Measurements from ENCODE around the gene ADRA2A.

ADRA2A gene

GRCh38 chr10:111076682-111077478 is at the start of gene ADRA2A:
ADRA2A (plus strand) TSS chr10:111077029; CDS start chr10:111077997, 968 bp downstream.
- TF ChIP-seq GATA2 (IDR thresholded peaks at IDR 0.05; ENCODE audit: low read depth, low read length), result no peak
- no peak for TF ChIP-seq GATA3 (IDR thresholded peaks at IDR 0.05; ENCODE audit: low read depth, low read length)

DNA sequence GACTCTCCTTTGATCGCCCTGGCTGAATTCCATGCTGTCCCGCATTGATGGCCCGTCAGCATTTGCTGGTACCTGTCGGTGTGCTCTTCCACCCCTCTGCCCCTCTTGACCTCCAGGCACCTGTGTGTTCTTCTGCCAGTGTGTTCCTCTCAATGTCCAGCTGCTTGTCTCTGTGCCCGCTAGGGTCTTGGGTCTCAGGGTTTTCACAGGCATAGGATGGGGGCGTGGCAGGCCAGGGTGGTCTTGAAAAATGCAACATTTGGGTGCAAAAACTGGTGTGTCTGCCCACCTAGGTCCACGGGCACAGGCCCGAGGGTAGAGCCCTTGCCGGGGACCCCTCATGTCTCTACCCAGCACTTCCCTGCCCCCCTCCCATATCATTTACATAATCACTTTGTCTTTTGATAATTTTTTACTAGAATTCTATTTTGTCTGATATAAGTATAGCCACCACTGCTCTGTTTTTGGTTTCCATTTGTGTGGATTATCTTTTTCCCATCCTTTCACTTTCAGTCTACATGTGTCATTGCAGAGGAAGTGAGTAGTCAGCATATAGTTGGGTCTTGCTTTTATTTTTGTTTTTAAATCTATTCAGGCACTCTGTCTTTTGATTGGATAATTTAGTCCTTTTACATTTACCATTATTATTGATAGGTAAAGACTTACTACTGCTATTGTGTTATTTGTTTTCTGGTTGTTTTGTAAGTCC is 46.6 kb upstream of the ADRA2A start:
- no peak for TF ChIP-seq GATA3 (IDR thresholded peaks at IDR 0.05; ENCODE audit: low read depth, low read length)
- TF ChIP-seq GATA2 (IDR thresholded peaks at IDR 0.05; ENCODE audit: low read depth, low read length), result no peak

DNA sequence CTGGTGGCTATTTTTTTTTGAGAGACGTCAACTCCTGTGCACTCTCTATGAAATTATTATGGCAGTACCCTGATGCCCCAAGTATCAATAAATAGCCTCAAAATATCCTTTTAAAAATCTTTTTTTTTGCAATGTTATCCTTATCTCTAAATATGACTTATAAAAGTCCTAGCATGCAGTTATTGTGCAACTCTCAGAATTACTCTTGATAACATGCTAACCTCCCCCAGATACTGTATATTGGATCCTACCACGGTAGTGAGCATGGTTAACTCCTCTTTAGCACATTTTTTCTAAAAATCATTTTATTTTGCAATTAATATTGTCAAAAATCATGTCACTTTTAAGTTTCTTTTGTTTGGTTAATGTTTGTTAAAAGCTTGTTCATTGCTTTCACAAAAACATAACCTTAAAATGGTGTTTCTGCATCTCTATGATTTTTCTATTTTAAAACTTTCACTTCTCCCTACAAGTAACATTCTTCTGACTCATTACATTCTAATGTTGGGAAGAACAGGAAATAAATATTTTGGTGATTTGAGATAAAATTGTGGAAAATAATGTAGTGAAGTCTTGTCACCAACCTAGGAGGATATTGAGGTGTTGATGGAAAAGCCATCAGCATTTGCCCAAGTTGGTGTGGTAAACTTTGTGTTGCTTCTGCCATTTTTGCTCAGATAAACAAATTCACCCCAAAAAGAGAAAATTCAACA is 42.1 kb upstream of the ADRA2A start:
- no peak for TF ChIP-seq GATA3 (IDR thresholded peaks at IDR 0.05; ENCODE audit: low read depth, low read length)
- TF ChIP-seq GATA2 (IDR thresholded peaks at IDR 0.05; ENCODE audit: low read depth, low read length), result no peak

DNA sequence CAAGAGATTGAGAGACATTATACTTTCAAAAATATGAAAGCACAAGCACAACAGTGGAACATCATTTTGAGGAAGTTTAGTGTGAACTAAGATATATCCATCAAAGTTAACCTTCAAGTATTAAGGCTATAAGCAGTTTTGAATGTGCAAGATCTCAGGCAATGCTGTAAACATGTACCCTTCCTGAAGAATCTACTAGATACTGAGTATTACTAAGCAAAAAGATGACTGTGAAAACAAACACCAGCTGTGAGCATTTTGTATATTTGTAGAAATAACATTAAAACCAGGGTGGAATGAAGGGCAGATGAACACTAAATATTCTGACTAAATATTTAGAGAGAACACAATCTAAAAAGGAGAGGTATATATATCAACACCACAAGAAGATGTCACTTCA is 41.3 kb upstream of the ADRA2A start:
- TF ChIP-seq GATA2 (IDR thresholded peaks at IDR 0.05; ENCODE audit: low read depth, low read length), result no peak
- TF ChIP-seq GATA3 (IDR thresholded peaks at IDR 0.05; ENCODE audit: low read depth, low read length), result no peak

GRCh38 chr10:111037858-111038257 is 39.0 kb upstream of the ADRA2A start:
- TF ChIP-seq GATA2 (IDR thresholded peaks at IDR 0.05; ENCODE audit: low read depth, low read length), result no peak

- TF ChIP-seq GATA3 (IDR thresholded peaks at IDR 0.05; ENCODE audit: low read depth, low read length) (no peak), GATA2 (IDR thresholded peaks at IDR 0.05; ENCODE audit: low read depth, low read length) (no peak)
These were observed 37.3 kb upstream of the ADRA2A start for GRCh38 chr10:111039522-111039921.

GRCh38 chr10:111057006-111057405 is 19.8 kb upstream of the ADRA2A start:
- TF ChIP-seq GATA3 (IDR thresholded peaks at IDR 0.05; ENCODE audit: low read depth, low read length) (no peak), GATA2 (IDR thresholded peaks at IDR 0.05; ENCODE audit: low read depth, low read length) (no peak)

GRCh38 chr10:111063471-111063870 is 13.4 kb upstream of the ADRA2A start:
- no peak for TF ChIP-seq GATA2 (IDR thresholded peaks at IDR 0.05; ENCODE audit: low read depth, low read length)
- TF ChIP-seq GATA3 (IDR thresholded peaks at IDR 0.05; ENCODE audit: low read depth, low read length), result no peak

DNA sequence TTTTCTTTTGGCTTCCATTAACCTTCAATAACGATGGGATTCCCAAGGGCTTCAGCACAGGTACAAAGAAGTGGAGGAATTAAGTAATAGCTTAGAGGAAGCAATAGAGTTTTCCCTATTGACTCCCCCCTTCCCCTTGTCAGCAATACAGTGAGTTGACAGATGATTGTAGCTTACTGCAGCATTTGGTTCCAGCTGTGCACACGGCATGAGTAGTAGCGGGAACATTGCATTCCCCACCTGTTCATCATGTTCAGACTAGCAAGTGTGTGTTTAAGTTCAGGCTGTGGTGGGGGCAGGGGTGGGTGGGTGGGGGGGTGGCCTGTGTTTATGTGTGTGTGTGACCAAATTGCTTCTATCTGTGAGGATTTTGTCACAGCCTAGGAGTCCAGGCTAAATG is 4.6 kb upstream of the ADRA2A start:
- no peak for TF ChIP-seq GATA3 (IDR thresholded peaks at IDR 0.05; ENCODE audit: low read depth, low read length)
- TF ChIP-seq GATA2 (IDR thresholded peaks at IDR 0.05; ENCODE audit: low read depth, low read length), result no peak

- TF ChIP-seq GATA3 (IDR thresholded peaks at IDR 0.05; ENCODE audit: low read depth, low read length), result no peak
- TF ChIP-seq GATA2 (IDR thresholded peaks at IDR 0.05; ENCODE audit: low read depth, low read length), result no peak
These were observed 1.1 kb upstream of the ADRA2A start for GRCh38 chr10:111075577-111076185.

GRCh38 chr10:111076191-111076681 is 593 bp upstream of the ADRA2A start:
- no peak for TF ChIP-seq GATA2 (IDR thresholded peaks at IDR 0.05; ENCODE audit: low read depth, low read length)
- TF ChIP-seq GATA3 (IDR thresholded peaks at IDR 0.05; ENCODE audit: low read depth, low read length), result no peak

- no peak for TF ChIP-seq GATA2 (IDR thresholded peaks at IDR 0.05; ENCODE audit: low read depth, low read length)
- no peak for TF ChIP-seq GATA3 (IDR thresholded peaks at IDR 0.05; ENCODE audit: low read depth, low read length)
These were observed 603 bp downstream of the ADRA2A start for GRCh38 chr10:111077479-111077784.

DNA sequence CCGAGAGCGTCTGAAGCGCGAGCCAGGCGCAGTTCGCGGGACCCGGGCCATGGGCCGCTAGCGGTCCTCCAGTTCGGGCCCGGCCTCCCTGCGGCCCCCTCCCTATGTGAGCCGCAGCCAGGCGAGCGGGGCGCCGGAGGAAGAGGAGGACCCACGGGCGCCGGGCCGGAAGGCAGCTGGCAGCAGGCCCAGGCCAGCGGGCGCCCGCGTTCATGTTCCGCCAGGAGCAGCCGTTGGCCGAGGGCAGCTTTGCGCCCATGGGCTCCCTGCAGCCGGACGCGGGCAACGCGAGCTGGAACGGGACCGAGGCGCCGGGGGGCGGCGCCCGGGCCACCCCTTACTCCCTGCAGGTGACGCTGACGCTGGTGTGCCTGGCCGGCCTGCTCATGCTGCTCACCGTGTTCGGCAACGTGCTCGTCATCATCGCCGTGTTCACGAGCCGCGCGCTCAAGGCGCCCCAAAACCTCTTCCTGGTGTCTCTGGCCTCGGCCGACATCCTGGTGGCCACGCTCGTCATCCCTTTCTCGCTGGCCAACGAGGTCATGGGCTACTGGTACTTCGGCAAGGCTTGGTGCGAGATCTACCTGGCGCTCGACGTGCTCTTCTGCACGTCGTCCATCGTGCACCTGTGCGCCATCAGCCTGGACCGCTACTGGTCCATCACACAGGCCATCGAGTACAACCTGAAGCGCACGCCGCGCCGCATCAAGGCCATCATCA is 1.1 kb downstream of the ADRA2A start:
- TF ChIP-seq GATA2 (IDR thresholded peaks at IDR 0.05; ENCODE audit: low read depth, low read length) (no peak), GATA3 (IDR thresholded peaks at IDR 0.05; ENCODE audit: low read depth, low read length) (no peak)

Data from SH-SY5Y (cell line).